ENCODE results near the gene RAD51B.

RAD51B gene

DNA sequence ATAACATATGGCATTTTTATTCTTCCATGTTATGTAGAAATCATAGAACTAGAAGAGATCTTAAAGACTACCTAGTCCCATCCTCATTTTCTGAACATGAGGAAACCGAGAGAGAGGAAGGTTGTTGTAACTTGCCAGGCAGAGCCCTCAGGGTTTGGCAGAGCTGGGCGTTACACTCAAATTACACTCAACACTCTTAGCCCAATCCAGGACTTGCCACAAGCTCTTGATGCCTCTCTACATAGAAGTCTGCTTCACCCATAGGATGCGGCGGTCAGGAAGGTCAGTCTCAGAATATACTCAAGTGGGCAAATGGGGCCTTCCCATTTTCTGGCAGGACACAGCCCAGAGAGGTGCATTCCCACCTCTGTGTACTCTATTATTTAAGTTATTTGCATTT lies 765.2 kb downstream of the RAD51B start:
- no peak overlapping the region for H3K27ac ChIP-seq
- TF ChIP-seq, protein P1, sequence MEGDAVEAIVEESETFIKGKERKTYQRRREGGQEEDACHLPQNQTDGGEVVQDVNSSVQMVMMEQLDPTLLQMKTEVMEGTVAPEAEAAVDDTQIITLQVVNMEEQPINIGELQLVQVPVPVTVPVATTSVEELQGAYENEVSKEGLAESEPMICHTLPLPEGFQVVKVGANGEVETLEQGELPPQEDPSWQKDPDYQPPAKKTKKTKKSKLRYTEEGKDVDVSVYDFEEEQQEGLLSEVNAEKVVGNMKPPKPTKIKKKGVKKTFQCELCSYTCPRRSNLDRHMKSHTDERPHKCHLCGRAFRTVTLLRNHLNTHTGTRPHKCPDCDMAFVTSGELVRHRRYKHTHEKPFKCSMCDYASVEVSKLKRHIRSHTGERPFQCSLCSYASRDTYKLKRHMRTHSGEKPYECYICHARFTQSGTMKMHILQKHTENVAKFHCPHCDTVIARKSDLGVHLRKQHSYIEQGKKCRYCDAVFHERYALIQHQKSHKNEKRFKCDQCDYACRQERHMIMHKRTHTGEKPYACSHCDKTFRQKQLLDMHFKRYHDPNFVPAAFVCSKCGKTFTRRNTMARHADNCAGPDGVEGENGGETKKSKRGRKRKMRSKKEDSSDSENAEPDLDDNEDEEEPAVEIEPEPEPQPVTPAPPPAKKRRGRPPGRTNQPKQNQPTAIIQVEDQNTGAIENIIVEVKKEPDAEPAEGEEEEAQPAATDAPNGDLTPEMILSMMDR (IDR thresholded peaks at IDR 0.05; ENCODE audit: low read depth, low read length, missing control alignments): no peak
- H3K36me3 ChIP-seq (replicated peaks): no peaks in the 10 kb centered on the region
- in situ Hi-C loops (cut with HindIII; ENCODE audit: low pct_ligation_motif_present, low sequenced_read_pairs): no loop called here
- H3K27me3 ChIP-seq (replicated peaks): no peaks in the 10 kb centered on the region
- H3K4me3 ChIP-seq (ENCODE audit: low read depth, low read length): no peak overlapping the region
- DNase-seq: no peak

DNA sequence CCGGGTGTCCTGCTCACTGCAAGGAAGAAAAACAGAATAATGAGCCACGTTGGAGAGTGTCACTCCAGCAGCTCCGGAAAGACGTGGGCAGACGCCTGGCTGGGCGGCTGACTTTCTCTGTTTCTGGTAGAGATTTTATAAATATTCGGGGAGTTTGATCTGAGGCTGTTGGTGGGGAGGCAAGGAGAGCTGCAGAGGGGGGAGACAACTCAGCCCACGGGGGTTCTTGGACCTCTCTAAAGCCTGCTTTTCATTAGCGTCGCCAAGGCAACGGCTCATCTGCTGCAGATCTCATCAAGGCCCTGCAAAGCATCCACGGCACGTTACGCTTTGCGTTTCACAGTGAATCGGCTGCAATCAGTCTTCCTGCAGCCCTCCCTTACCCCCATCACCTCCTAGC lies 766.1 kb downstream of the RAD51B start:
- no peaks in the 10 kb centered on the region for H3K36me3 ChIP-seq (replicated peaks)
- no peaks in the 10 kb centered on the region for H3K27me3 ChIP-seq (replicated peaks)
- no peak overlapping the region for H3K4me3 ChIP-seq (ENCODE audit: low read depth, low read length)
- DNase-seq: peak; percentile 23
- in situ Hi-C loops (cut with HindIII; ENCODE audit: low pct_ligation_motif_present, low sequenced_read_pairs): no loop called here
- no peak overlapping the region for H3K27ac ChIP-seq
- TF ChIP-seq, protein P1 (IDR thresholded peaks at IDR 0.05; ENCODE audit: low read depth, low read length, missing control alignments): no peak

DNA sequence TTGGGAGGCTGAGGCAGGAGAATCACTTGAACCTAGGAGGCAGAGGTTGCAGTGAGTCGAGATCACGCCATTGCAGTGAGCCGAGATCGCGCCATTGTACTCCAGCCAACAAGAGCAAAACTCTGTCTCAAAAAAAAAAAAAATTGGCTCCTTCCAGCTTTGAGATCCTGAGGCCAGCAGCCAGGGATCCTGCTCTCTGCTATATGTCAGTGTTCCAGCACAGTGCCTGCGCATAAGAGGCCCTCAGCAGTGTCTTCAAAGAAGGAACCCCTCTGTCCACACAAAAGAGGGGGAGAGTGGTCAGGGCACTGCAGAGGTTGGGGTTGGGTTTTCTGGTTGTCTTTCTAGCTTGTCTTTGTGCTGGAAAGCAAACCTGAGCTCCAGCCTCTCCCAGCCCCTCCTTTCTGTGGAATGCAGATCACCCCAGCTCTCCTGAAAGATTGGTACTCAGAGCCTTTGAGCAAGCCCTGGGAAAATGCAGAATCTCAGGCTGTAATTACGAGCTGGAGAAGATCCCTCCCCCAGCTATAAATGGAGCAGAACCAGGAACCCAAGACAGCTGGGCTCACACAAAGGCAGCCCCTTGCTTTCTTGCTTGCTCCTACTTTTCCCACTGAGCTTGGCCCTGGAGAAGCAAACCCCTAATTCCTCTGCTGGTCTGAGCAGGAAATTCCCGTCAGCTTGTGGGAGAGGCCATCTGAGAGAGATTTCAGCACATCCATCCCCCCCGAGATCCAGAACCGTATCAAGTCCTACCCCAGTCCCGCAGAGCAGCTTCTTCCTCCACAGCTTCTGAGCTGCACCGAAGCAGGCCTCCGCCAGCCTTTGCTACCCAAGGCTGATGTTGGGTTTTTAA lies 767.5 kb downstream of the RAD51B start:
- DNase-seq: no peak
- TF ChIP-seq, protein P1 (IDR thresholded peaks at IDR 0.05; ENCODE audit: low read depth, low read length, missing control alignments): no peak

DNA sequence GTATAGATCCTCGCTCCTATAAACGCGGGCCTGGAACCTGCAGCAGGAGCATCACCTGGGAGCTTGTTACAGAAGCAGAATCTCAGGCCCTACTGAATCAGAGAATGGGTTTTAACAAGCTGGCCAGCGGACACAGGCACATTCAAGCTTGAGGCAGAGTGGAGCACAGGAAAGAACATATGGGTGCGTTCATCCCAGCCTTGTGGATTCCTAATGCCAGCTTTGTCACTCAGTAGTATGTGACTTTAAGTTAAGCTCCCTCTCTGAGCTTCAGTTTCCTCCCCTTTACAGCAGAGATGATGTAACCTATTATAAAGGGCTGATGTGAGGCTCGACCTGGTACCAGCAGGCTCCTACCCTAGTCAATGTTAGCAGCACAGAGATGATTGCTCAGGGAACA lies 768.4 kb downstream of the RAD51B start:
- Histone ChIP-seq H3K27me3 (replicated peaks) (no peaks in the 10 kb centered on the region), H3K27ac (no peak overlapping the region), H3K4me3 (ENCODE audit: low read depth, low read length) (no peak overlapping the region), H3K36me3 (replicated peaks) (no peaks in the 10 kb centered on the region)
- TF ChIP-seq, protein P1 (IDR thresholded peaks at IDR 0.05; ENCODE audit: low read depth, low read length, missing control alignments): no peak
- in situ Hi-C loops (cut with HindIII; ENCODE audit: low pct_ligation_motif_present, low sequenced_read_pairs): no loop called here
- no peak for DNase-seq

More for the DNA sequence above, 767.5 kb downstream of the RAD51B start:
- no peak overlapping the region for H3K27ac ChIP-seq
- no peak overlapping the region for H3K4me3 ChIP-seq (ENCODE audit: low read depth, low read length)
- in situ Hi-C loops (cut with HindIII; ENCODE audit: low pct_ligation_motif_present, low sequenced_read_pairs): no loop called here
- H3K36me3 ChIP-seq (replicated peaks): no peaks in the 10 kb centered on the region
- H3K27me3 ChIP-seq (replicated peaks): no peaks in the 10 kb centered on the region

DNA sequence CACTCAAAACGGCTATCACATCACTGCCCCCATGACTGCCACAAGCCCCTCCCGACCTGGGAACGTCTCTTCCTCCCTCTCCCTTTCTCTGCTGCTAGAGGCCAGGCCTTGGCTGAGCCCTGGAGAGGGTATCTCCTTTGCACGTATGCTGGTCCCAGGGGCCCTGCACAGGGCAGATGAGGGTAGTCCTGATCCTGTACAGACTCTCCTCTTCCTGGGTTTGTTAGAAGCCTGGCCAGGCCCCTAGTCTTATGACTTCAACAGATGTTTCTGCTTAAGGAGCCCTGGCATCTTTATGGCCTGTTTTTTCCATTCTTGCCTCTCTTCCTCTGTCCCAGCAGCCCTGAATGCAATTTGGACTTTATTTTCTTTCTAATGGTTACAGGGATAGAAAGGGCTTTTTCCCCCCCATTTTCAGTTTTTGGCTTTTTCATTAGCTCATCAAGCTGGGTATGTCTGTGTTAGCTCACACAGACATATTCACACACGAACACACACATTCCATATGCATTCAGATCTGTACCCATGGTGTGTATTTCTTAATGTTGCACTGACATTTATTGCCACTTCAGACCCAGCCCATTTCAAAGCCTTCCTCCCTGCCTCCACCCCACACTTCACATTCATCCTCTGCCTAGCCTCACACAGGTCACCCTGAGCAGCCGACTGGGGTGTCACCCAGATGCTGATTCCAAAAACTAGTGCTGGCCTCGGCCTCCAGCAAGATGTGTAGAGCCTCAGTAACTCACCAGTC lies 770.0 kb downstream of the RAD51B start:
- H3K27ac ChIP-seq: no peak overlapping the region
- no peak overlapping the region for H3K4me3 ChIP-seq (ENCODE audit: low read depth, low read length)
- no peak for DNase-seq
- in situ Hi-C loops (cut with HindIII; ENCODE audit: low pct_ligation_motif_present, low sequenced_read_pairs): no loop called here
- TF ChIP-seq, protein P1 (IDR thresholded peaks at IDR 0.05; ENCODE audit: low read depth, low read length, missing control alignments): no peak
- H3K36me3 ChIP-seq (replicated peaks): no peaks in the 10 kb centered on the region
- no peaks in the 10 kb centered on the region for H3K27me3 ChIP-seq (replicated peaks)
